ENCODE data around the gene BRPF3.

The BRPF3 gene

GRCh38 chr6:36272234-36272633 is 75.7 kb downstream of the BRPF3 start:
- no peak for DNase-seq

GRCh38 chr6:36273067-36273466 is 76.5 kb downstream of the BRPF3 start:
- no peak for DNase-seq

GRCh38 chr6:36273802-36274514 is 77.4 kb downstream of the BRPF3 start:
- no peak for DNase-seq

GRCh38 chr6:36276581-36277536 is 80.3 kb downstream of the BRPF3 start:
- DNase-seq = no peak

- DNase-seq = peak; percentile 63
Observed at GRCh38 chr6:36277946-36278470, 81.5 kb downstream of the BRPF3 start.

GRCh38 chr6:36280467-36280866 is 83.9 kb downstream of the BRPF3 start:
- DNase-seq = peak; percentile 44

GRCh38 chr6:36280983-36281382 is 84.4 kb downstream of the BRPF3 start:
- no peak for DNase-seq
